Neuronal stem cell (in vitro differentiated cells): Measurements from ENCODE around the gene PTPRT.

Source experiments
- DNase-seq: peaks from one replicate; pipeline ENCODE4 v3.0.0-alpha.2; 2013; ENCODE audit warnings: low spot score
- H2AFZ ChIP-seq: one replicate; pipeline ENCODE4 v1.6.1; 2013; ENCODE audit warnings: mild to moderate bottlenecking, low read length, inconsistent platforms
- H2AK5ac ChIP-seq: 2 replicates; pipeline ENCODE4 v1.6.1; 2013; ENCODE audit warnings: low read depth, mild to moderate bottlenecking, inconsistent platforms, low read length, moderate library complexity, mixed read lengths
- H2BK120ac ChIP-seq: 2 replicates; pipeline ENCODE4 v1.6.1; 2013; ENCODE audit warnings: low read depth, mild to moderate bottlenecking, inconsistent platforms, low read length, moderate library complexity, mixed read lengths
- H2BK12ac ChIP-seq: one replicate; pipeline ENCODE4 v1.6.1; 2013; ENCODE audit warnings: low read length, inconsistent platforms
- H2BK15ac ChIP-seq: 2 replicates; pipeline ENCODE4 v1.6.1; 2013; ENCODE audit warnings: mild to moderate bottlenecking, low read length, inconsistent platforms, mixed read lengths
- H2BK5ac ChIP-seq: one replicate; pipeline ENCODE4 v1.6.1; 2013; ENCODE audit warnings: inconsistent platforms, mild to moderate bottlenecking, low read length, moderate library complexity
- H3K14ac ChIP-seq: one replicate; pipeline ENCODE4 v1.6.1; 2013; ENCODE audit warnings: low read length, inconsistent platforms
- H3K18ac ChIP-seq: 2 replicates; pipeline ENCODE4 v1.6.1; 2013; ENCODE audit warnings: low read length, inconsistent platforms
- H3K23ac ChIP-seq: 2 replicates; pipeline ENCODE4 v1.6.1; 2013; ENCODE audit warnings: low read depth, mild to moderate bottlenecking, mixed read lengths, low read length, inconsistent platforms; ENCODE audit not compliant: poor library complexity
- H3K27ac ChIP-seq: replicated peaks from 3 replicates; pipeline ENCODE4 v1.5.1; 2013; ENCODE audit warnings: low read length, inconsistent platforms
- H3K27me3 ChIP-seq, 3 experiments: 2 replicates each; pipeline ENCODE4 v1.6.1; 2013; ENCODE audit warnings: low read length in 3 of 3, mild to moderate bottlenecking in 2 of 3, inconsistent platforms in 1 of 3, low read depth in 1 of 3, mixed read lengths in 1 of 3, moderate library complexity in 1 of 3; ENCODE audit not compliant: control insufficient read depth in 3 of 3, insufficient read depth in 3 of 3
- H3K36me3 ChIP-seq, 2 donors: replicated peaks in 1 of 2; 2 replicates each; pipeline ENCODE4 v1.6.1; 2013; ENCODE audit warnings: low read length in 2 of 2; ENCODE audit not compliant: control insufficient read depth in 2 of 2, insufficient read depth in 2 of 2
- H3K4ac ChIP-seq: 2 replicates; pipeline ENCODE4 v1.6.1; 2013; ENCODE audit warnings: inconsistent platforms, mild to moderate bottlenecking, low read length, moderate library complexity
- H3K4me1 ChIP-seq, 2 donors: 1 replicate in 1 of 2; 2 replicates in 1 of 2; pipeline ENCODE4 v1.6.1; 2013; ENCODE audit warnings: low read length in 2 of 2, low read depth in 1 of 2; ENCODE audit not compliant: control insufficient read depth in 2 of 2, insufficient read depth in 1 of 2
- H3K4me2 ChIP-seq: one replicate; pipeline ENCODE4 v1.6.1; 2013; ENCODE audit warnings: mild to moderate bottlenecking, low read length, inconsistent platforms; ENCODE audit not compliant: insufficient read depth, poor library complexity, severe bottlenecking
- H3K4me3 ChIP-seq, 2 donors: 2 replicates each; pipeline ENCODE4 v1.5.1; 2013; ENCODE audit warnings: low read length in 2 of 2, mild to moderate bottlenecking in 2 of 2, inconsistent platforms in 1 of 2, moderate library complexity in 1 of 2
- H3K79me1 ChIP-seq: one replicate; pipeline ENCODE4 v1.6.1; 2013; ENCODE audit warnings: low read depth, mild to moderate bottlenecking, inconsistent platforms, low read length, moderate library complexity
- H3K9ac ChIP-seq: one replicate; pipeline ENCODE4 v1.6.1; 2013; ENCODE audit warnings: mild to moderate bottlenecking, low read depth, low read length, inconsistent platforms; ENCODE audit not compliant: poor library complexity
- H3K9me3 ChIP-seq, 2 donors: replicated peaks in 1 of 2; 2 replicates each; pipeline versions ENCODE3 to v1.6.1; 2013; ENCODE audit warnings: low read length in 2 of 2, mild to moderate bottlenecking in 2 of 2, inconsistent platforms in 1 of 2, low read depth in 1 of 2, mixed read lengths in 1 of 2, moderate library complexity in 1 of 2; ENCODE audit not compliant: control insufficient read depth in 2 of 2, insufficient read depth in 1 of 2
- H4K8ac ChIP-seq: one replicate; pipeline ENCODE4 v1.6.1; 2013; ENCODE audit warnings: low read depth, mild to moderate bottlenecking, inconsistent platforms, low read length, moderate library complexity
- H4K91ac ChIP-seq: one replicate; pipeline ENCODE4 v1.6.1; 2013; ENCODE audit warnings: low read length, low read depth, mild to moderate bottlenecking, inconsistent platforms; ENCODE audit not compliant: poor library complexity
- WGBS, 2 donors: extraction: QIAGEN DNeasy Blood & Tissue Kit; methylation state at CpG; one replicate each; pipeline ENCODE4 v1.1.7; 2013; ENCODE audit warnings: missing lambda C conversion rate in 2 of 2, mixed read lengths in 1 of 2; ENCODE audit not compliant: insufficient read length in 2 of 2, insufficient replicate concordance in 1 of 2; ENCODE audit errors: extremely low coverage in 2 of 2; 5-methylcytosine and 5-hydroxymethylcytosine counted together

PTPRT gene

DNA sequence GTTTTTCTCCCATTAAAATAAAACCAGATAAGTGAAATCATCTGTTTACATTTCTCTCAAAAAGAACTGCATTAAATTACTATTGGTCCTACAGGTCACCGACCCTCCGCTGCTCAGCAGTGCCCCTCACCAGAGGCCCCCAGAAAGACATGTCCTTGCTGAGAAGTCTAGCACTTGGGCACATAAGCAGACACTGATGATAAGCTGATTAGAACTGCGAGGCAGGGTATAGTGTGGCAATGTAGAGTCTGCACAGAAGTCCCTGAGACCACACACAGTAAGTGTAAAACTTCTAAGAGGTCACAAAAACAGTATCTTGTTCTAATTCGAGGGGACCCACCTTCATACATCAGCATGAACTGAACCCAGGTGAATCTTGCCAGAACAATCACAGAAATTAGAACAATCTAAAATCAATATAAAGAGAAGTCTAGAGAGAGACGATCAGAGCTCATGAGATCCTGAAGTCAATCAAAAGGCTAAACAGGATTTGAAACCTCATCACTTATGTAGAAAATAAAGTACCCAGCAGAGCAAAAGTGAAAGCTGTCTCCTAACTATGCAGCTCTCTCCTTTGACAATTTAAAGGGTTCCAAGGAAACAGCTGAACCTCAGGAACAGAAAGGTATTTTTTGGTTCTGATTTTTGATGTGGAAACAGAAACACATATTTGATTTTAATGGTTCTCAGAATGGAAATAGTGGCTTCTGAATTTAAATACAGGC, 182.9 kb downstream of the PTPRT start:
- no peaks in the 10 kb centered on the region for H3K36me3 ChIP-seq
- H3K4me2 ChIP-seq = no peak overlapping the region
- no peak overlapping the region for H3K23ac ChIP-seq
- no peak overlapping the region for H2BK120ac ChIP-seq
- H4K8ac ChIP-seq = no peak overlapping the region
- no peak overlapping the region for H3K18ac ChIP-seq
- peak overlapping the region; percentile 66 for H3K9ac ChIP-seq
- H3K9me3 ChIP-seq = peaks cover 0 to 2% of the 10 kb centered on the region in 2 donors
- H3K4me3 ChIP-seq = no peak overlapping the region
- H2BK12ac ChIP-seq = no peak overlapping the region
- no peak overlapping the region for H3K14ac ChIP-seq
- H2AK5ac ChIP-seq = no peak overlapping the region
- no CpG with 5 or more reads among the region's 5 CpGs for WGBS, 2 donors
- no peak for DNase-seq
- no peaks in the 10 kb centered on the region for H3K79me1 ChIP-seq
- H2BK15ac ChIP-seq = no peak overlapping the region
- H3K4ac ChIP-seq = no peak overlapping the region
- no peak overlapping the region for H3K27ac ChIP-seq
- no peak overlapping the region for H2BK5ac ChIP-seq
- H2AFZ ChIP-seq = no peak overlapping the region
- H3K4me1 ChIP-seq = no peaks in the 10 kb centered on the region
- H3K27me3 ChIP-seq = no peaks in the 10 kb centered on the region
- no peak overlapping the region for H4K91ac ChIP-seq

DNA sequence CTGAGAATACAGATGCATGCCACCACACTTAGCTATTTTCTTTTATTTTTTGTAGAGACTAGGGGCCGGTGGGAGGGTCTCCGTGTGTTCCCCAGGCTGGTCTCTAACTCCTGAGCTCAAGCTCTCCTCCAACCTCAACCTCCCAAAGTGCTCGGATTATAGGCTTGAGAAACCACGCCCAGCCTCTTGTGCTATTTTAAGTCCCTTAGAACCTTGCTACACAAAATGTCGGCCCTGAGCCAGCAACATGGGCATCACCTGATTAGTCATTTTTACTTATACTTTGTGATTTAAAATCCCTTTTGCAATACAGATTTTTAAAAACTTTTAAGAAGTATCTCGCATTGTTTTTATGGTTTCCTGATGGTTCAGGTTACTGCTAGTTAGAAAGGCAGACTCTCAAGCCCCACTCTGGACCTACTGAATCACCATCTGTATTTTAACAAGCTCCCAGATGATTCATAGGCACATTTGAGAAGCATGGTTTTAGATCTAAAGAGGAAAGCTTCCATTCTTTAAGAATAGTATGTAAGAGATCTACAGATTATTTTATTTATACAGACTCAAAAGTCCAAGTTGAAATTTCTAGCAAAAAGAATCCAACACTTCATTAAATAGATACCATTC, 186.3 kb downstream of the PTPRT start:
- Histone ChIP-seq H4K91ac (no peak overlapping the region), H2BK120ac (no peak overlapping the region), H3K23ac (no peak overlapping the region), H2BK5ac (no peak overlapping the region), H3K27me3 (no peaks in the 10 kb centered on the region), H4K8ac (no peak overlapping the region), H2AK5ac (no peak overlapping the region), H3K4me2 (no peak overlapping the region), H3K4me3 (no peak overlapping the region), H2BK12ac (no peak overlapping the region), H3K18ac (no peak overlapping the region), H3K9ac (no peak overlapping the region), H3K4me1 (no peaks in the 10 kb centered on the region), H3K9me3 (no peaks in the 10 kb centered on the region), H3K79me1 (no peaks in the 10 kb centered on the region), H2AFZ (no peak overlapping the region), H3K14ac (no peak overlapping the region), H2BK15ac (no peak overlapping the region), H3K27ac (no peak overlapping the region), H3K4ac (no peak overlapping the region), H3K36me3 (no peaks in the 10 kb centered on the region)
- no peak for DNase-seq
- WGBS, 2 donors = no CpG with 5 or more reads among the region's 6 CpGs

DNA sequence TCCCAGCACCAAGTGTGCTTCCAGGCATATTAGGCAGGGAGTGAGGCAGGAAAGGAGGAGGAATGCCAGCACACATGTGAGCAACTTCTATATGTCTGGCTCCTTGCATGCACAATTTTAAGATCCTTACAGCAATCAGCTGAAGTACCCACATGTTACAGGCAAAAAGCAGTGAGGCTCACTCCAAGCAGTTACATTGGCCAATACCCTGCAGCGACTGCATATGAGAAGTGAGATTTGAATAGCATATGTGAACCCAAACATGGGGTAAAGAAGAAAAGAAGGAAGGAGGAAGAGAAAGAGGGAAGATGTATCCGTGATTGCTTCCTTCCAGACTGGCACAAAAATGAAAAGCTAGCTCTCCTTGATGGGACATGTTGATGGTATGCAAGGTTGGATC, 193.6 kb downstream of the PTPRT start:
- Histone ChIP-seq H3K4me1 (no peaks in the 10 kb centered on the region), H3K4me2 (no peak overlapping the region), H3K9me3 (no peaks in the 10 kb centered on the region), H3K36me3 (no peaks in the 10 kb centered on the region), H3K14ac (no peak overlapping the region), H4K8ac (no peak overlapping the region), H3K27ac (no peak overlapping the region), H2BK5ac (no peak overlapping the region), H3K23ac (no peak overlapping the region), H3K79me1 (no peaks in the 10 kb centered on the region), H2BK15ac (no peak overlapping the region), H4K91ac (no peak overlapping the region), H2BK12ac (no peak overlapping the region), H3K9ac (no peak overlapping the region), H3K27me3 (no peaks in the 10 kb centered on the region), H2AK5ac (no peak overlapping the region), H3K4ac (no peak overlapping the region), H2BK120ac (no peak overlapping the region), H3K4me3 (no peak overlapping the region), H3K18ac (no peak overlapping the region), H2AFZ (no peak overlapping the region)
- DNase-seq = no peak
- WGBS, 2 donors = no CpG with 5 or more reads among the region's 2 CpGs

DNA sequence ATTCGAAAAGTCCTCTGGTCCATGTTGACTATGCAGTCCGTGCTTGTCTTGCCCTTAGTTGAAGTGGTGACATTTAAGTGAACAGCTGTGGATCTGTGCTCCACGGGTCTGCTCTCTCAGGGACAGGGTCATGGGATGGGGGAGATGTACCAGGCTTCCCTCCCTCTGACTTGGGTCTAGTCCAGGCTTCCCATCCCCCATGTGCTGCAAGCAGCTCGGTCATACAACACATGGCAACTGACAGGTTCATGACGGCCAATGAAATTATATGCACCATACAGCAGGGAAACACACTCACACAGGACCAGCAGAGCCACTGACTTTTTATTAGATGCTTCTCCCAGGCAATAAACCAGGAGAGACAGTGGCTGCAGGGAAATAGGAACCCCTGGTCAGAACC, 201.4 kb downstream of the PTPRT start:
- no peak overlapping the region for H2BK5ac ChIP-seq
- no peak overlapping the region for H4K8ac ChIP-seq
- H2AK5ac ChIP-seq = no peak overlapping the region
- H3K4me2 ChIP-seq = no peak overlapping the region
- no peak overlapping the region for H3K27ac ChIP-seq
- H3K18ac ChIP-seq = peak overlapping the region; percentile 21
- no peaks in the 10 kb centered on the region for H3K36me3 ChIP-seq
- no peaks in the 10 kb centered on the region for H3K79me1 ChIP-seq
- H3K9me3 ChIP-seq = no peaks in the 10 kb centered on the region
- no peaks in the 10 kb centered on the region for H3K27me3 ChIP-seq
- H3K9ac ChIP-seq = no peak overlapping the region
- WGBS, 2 donors = no CpG with 5 or more reads among the region's 5 CpGs
- no peak overlapping the region for H2AFZ ChIP-seq
- H3K4ac ChIP-seq = no peak overlapping the region
- no peak overlapping the region for H3K23ac ChIP-seq
- H2BK12ac ChIP-seq = no peak overlapping the region
- H3K14ac ChIP-seq = no peak overlapping the region
- H2BK120ac ChIP-seq = no peak overlapping the region
- no peak overlapping the region for H2BK15ac ChIP-seq
- no peaks in the 10 kb centered on the region for H3K4me1 ChIP-seq
- H4K91ac ChIP-seq = no peak overlapping the region
- H3K4me3 ChIP-seq = no peak overlapping the region
- DNase-seq = no peak
